HG02642 (cell line): Measurements from ENCODE around the gene CTBP2.

ENCODE experiments used
- ATAC-seq: cut with Tn5 transposase; IDR thresholded peaks from one replicate; pipeline ENCODE4 v1.9.1; 2021; ENCODE audit warnings: mild to moderate bottlenecking; ENCODE audit not compliant: unreplicated experiment, poor library complexity

The CTBP2 gene

DNA sequence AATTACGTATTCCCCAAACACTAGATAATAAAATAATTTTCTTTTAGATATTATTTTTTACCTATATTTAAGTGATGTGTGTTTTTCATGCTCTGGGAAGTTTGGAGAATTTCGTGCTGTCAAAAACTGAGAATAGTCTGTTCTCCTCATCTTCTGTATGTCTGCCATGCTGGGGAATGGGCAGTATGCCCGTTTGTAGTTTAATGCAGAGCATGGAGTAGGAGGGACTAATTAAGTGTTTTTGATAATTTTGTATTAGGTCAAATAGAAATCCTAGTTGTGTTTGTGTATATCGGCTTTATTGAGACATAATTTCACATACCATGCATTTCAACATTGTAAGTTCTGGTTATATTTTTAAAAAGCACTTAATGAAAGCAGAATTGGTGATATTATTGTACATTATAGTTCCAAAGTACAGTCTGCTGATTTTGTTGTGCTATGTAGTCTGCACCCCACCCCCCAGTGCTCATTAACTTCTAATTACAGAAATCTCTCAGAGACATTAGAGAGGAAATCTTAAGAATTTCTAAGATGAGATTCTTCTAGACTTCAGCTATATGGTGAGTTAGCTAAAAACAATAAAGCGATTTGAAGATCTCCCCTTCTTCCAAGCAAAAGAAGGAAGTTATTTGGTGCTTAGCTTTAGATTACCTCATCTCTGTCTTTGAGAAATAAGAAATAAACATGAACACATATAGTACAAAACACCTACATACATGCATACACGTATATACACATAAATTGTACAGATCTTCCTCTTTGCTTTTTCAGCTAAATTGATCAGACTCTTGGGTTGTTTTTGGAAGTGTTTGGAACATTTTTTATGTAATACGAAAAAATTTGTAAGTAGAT is 196.3 kb downstream of the CTBP2 start:
- no peak for ATAC-seq

DNA sequence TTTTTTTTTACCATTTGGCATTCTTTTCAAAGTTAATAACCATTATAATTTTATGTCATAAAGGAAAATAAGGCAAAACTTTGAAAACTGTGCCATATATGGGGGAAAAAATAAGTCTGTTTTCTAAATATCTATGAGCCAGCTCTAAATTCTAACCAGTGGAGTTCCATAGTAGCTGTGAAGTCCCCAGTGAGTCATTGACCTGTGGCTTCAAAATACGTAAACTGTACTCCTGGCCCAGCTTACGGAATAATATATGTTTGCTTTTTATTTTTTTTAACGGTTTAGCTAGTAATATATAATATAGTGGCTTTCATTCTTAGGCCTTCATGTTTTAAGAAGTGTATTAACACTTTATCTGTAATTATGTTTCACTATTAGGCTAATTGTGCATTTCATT is 197.9 kb downstream of the CTBP2 start:
- ATAC-seq: no peak

GRCh38 chr10:124961248-124961570 is 199.2 kb downstream of the CTBP2 start:
- no peak for ATAC-seq

DNA sequence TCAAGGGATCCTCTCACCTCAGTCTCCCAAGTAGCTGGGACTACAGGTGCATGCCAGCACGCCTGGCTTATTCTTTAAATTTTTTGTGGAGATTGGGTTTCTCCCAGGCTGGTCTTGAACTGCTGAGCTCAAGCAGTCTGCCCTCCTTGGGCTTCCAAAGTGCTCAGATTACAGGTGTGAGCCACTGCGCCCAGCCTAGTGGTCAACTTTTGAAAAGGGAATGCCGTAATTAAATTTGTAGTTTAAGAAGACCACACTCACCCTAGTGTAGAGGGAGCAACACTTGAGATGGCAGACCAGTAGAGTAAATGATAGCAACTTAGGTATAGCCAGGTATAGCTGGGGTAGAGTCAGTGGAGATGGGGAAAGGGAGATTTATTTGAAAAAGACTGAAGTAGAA is 200.8 kb downstream of the CTBP2 start:
- no peak for ATAC-seq

- ATAC-seq: no peak
These were observed 202.9 kb downstream of the CTBP2 start for GRCh38 chr10:124957404-124957947.

GRCh38 chr10:124956764-124957163 is 203.6 kb downstream of the CTBP2 start:
- no peak for ATAC-seq

DNA sequence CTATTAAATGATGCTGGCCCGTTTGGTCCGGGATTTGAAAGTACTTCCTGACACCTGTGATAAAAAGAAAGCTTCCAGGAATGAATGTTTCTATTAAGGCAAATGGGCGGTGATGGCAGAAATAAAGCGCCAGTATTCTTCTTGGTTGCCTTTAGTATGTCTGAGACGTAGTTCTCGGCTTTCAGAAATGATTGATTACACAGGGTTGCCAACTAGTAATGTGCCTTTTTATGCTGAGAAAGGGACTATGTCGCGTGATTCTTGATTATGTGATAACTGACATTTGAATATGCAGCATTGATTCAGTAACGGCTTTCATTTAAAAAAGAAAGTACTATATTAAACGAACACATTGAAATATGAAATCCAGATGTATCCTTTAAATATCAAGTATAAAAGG is 204.5 kb downstream of the CTBP2 start:
- ATAC-seq: no peak

DNA sequence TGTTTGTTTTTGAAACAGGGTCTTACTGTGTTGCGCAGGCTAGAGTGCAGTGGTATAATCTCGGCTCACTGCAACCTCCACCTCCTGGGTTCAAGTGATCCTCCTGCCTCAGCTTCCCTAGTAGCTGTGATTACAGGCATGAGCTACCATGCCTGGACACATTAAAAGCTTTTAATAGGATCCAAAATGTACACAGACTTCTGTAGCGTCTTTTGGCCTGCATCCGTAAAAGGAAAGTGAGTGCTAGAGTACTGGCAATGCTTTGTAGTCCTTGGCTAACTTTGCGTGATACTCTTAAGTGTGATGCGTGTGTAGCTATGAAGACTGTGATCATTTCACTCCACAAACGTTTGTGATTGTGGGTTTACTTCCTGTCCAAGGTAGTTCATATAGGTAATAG is 205.1 kb downstream of the CTBP2 start:
- ATAC-seq: no peak

- ATAC-seq: no peak
These were observed 206.9 kb downstream of the CTBP2 start for GRCh38 chr10:124953421-124953820.

DNA sequence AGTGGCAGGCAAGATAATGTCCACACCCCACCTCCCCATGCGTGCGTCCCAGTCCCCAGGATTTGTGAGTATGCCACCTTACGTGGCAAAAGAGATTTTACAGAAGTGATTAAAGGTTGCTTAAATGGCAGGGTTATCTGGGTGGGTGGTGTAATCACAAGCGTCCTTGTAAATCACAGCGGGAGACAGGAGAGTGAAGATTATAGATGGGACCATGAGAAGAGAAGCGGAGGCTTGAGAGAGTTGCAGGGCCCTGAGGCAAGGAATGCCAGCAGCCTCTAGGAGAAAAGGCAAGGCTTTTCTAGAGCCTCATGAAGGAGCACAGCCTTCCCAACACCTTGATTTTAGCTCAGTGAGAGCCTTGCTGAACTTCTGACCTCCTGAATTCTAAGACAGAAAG is 208.2 kb downstream of the CTBP2 start:
- ATAC-seq: no peak

GRCh38 chr10:124949543-124949942 is 210.8 kb downstream of the CTBP2 start:
- ATAC-seq: no peak

DNA sequence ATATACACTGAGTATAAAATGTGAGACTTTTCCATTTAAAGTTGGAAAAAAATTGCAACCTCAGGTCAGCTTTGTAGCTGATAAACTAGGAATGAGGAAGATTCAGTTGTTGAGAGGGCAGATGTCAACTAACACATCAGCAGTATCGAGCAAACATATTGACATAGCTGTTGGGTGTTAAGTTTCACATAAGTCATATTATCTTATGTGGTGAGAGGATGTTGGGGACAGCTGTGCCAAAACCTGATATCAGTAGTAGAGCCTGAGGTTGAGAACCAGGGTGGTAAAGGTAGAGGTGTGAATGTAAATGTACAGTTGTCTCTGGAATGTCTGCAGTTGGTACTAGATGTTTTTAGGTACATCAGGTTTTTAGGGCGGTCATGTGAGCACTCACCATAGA is 213.4 kb downstream of the CTBP2 start:
- ATAC-seq: no peak

- ATAC-seq: no peak
These were observed 215.4 kb downstream of the CTBP2 start for GRCh38 chr10:124944982-124945381.

DNA sequence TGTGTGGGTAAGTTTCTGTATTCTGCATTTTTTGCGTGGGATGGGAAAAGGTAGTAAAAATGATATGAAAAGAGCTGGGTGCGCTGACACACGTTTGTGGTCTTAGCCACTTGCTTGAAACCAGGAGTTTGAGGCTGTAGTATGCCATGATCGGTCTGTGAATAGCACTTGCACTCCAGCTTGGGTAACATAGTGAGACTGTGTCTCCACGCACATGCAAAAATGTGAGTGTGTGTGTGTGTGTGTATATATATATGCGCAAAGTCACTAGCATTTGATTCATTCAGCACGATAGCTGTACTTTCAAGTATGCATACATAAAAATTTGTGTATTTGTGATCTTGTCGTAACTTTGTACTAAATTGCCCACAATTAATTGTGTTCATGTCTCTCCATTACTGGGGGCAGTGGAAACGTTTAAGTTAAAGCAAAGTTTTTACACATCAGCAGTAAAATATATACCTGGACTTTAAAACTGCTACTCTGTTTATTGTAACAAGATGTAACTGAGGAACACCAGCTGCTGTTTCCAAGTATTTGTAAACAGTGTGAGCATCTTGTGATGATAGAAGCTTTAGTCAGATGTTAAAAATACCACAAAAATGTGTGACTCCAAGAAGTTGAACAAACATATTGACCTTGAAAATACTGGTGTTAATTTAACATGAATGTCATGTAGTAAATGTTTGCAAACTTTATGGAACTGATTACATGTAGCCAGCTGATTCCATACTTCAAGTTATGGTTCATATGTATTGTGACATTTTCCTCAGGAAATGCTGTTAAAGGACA is 216.9 kb downstream of the CTBP2 start:
- ATAC-seq: no peak

GRCh38 chr10:124942317-124943169 is 217.8 kb downstream of the CTBP2 start:
- ATAC-seq: no peak

DNA sequence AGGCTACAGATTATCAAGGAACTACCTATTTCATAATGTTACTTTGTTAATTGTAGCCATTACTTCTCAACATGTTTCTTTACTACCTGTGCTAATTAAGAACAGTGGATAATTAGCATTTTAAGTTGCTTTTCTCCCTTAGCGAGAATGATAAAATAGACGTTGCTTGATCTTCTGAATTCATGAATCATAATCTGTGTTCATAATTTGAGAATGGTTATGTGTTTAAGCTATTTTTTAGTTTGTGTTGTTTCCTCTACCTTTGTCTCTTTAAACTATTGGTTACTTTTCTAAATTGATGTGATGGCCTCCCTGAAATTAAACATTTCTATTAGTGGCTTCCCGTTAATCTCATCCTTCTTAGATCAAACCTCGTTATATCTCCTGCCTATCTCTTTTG is 218.5 kb downstream of the CTBP2 start, which contains the start of gene ZRANB1:
ZRANB1 (plus strand) TSS at position 301 of the 400 bp plus-strand sequence. CDS start 371 bp downstream, outside the sequence.
- no peak for ATAC-seq

- no peak for ATAC-seq
These were observed 221.1 kb downstream of the CTBP2 start for GRCh38 chr10:124939290-124939689.

GRCh38 chr10:124936813-124937212 is 223.6 kb downstream of the CTBP2 start:
- ATAC-seq: no peak

- no peak for ATAC-seq
These were observed 224.4 kb downstream of the CTBP2 start for GRCh38 chr10:124935946-124936345.
